ENCODE data around the gene TNFRSF13B.

DNA sequence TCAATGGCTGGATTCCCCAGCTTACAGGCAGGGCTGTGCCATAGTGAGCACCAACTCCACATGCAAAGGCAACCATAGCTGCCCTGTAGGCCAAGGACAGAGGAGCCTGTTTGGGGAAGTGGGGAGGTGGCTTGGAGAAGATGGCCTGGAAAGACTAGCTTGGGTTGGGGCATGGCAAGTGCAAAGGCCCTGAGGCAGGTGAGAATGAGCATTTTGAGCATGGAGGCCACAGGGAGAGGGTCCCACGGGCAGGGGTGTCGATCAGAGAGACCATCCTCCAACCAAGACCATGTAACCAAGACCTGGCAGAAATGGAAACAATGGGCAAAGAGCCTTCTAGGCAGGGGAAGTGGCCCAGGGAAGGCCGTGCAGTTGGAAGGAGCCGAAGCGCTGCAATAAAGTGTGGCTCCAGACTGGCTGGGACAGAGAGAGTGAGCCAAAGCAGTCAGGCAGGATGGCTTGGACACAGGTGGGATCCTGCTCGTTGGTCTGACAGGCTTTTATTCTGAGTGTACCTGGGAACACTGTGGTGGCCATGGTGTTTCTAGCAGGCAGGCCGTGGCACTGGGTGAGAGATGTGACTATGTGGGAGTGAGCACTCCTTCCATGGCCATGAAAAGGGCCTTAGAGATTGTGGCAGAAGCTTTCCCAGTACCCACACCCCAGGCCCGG is 45.6 kb upstream of the TNFRSF13B start:
- TF ChIP-seq, protein P1, sequence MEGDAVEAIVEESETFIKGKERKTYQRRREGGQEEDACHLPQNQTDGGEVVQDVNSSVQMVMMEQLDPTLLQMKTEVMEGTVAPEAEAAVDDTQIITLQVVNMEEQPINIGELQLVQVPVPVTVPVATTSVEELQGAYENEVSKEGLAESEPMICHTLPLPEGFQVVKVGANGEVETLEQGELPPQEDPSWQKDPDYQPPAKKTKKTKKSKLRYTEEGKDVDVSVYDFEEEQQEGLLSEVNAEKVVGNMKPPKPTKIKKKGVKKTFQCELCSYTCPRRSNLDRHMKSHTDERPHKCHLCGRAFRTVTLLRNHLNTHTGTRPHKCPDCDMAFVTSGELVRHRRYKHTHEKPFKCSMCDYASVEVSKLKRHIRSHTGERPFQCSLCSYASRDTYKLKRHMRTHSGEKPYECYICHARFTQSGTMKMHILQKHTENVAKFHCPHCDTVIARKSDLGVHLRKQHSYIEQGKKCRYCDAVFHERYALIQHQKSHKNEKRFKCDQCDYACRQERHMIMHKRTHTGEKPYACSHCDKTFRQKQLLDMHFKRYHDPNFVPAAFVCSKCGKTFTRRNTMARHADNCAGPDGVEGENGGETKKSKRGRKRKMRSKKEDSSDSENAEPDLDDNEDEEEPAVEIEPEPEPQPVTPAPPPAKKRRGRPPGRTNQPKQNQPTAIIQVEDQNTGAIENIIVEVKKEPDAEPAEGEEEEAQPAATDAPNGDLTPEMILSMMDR (IDR thresholded peaks at IDR 0.05), result no peak
- TF ChIP-seq POLR2AphosphoS5 (IDR thresholded peaks at IDR 0.05) (no peak), EP300 (IDR thresholded peaks at IDR 0.05) (no peak), POLR2A (IDR thresholded peaks at IDR 0.05) (no peak)
